ENCODE results near the gene OR10K2. TPM values are rescaled to one million over a fixed set of nuclear protein-coding genes. Genes with fewer than 3 reads are reported as not detected.
"Not testable (repeated sequence)": the region's sequence is repeated elsewhere in the genome, so short reads cannot be mapped to it uniquely, and the experiment has no call there.

The OR10K2 gene
- total RNA-seq, 2 donors from 2014 or later = not detected

GRCh38 chr1:158400871-158401270, 25.2 kb downstream of the OR10K2 start:
- ATAC-seq = no peak
- Mint-ChIP-seq H3K36me3 (no peaks in the 10 kb centered on the region), H3K9me3 (no peaks in the 10 kb centered on the region), H3K27me3 (peaks cover 26 to 58% of the 10 kb centered on the region in 2 donors), H3K4me3 (no peak overlapping the region), H3K27ac (no peak overlapping the region), H3K4me1 (ENCODE audit: low read depth in 2 of 2) (peaks cover 0 to 4% of the 10 kb centered on the region in 2 donors)
- no peak for DNase-seq (ENCODE audit: low spot score)

GRCh38 chr1:158398818-158399514, 27.1 kb downstream of the OR10K2 start, which contains the start of gene OR10T2:
TSS of gene OR10T2 (minus strand) at chr1:158399466. CDS start at chr1:158399466, 0 bp downstream.
- DNase-seq (ENCODE audit: low spot score) (no peak), ATAC-seq (peak in 1 of 2 donors; percentile 28)
- no peaks in the 10 kb centered on the region for H3K36me3 Mint-ChIP-seq
- no peaks in the 10 kb centered on the region for H3K9me3 Mint-ChIP-seq
- H3K4me3 Mint-ChIP-seq = no peak within 1 kb of the TSS
- H3K27ac Mint-ChIP-seq = no peak within 1 kb of the TSS
- H3K4me1 Mint-ChIP-seq (ENCODE audit: low read depth in 2 of 2) = peaks cover 0 to 4% of the 10 kb centered on the region in 2 donors
- peaks cover 20 to 47% of the 10 kb centered on the region in 2 donors for H3K27me3 Mint-ChIP-seq

GRCh38 chr1:158396646-158397045, 29.4 kb downstream of the OR10K2 start:
- ATAC-seq (no peak), DNase-seq (ENCODE audit: low spot score) (no peak)
- no peak overlapping the region for H3K27ac Mint-ChIP-seq
- no peaks in the 10 kb centered on the region for H3K9me3 Mint-ChIP-seq
- no peaks in the 10 kb centered on the region for H3K36me3 Mint-ChIP-seq
- H3K4me1 Mint-ChIP-seq (ENCODE audit: low read depth in 2 of 2) = peaks cover 0 to 4% of the 10 kb centered on the region in 2 donors
- no peak overlapping the region for H3K4me3 Mint-ChIP-seq
- peaks cover 18 to 33% of the 10 kb centered on the region in 2 donors for H3K27me3 Mint-ChIP-seq

- Mint-ChIP-seq H3K4me3 (no peak overlapping the region), H3K27me3 (peaks cover 11 to 24% of the 10 kb centered on the region in 2 donors), H3K4me1 (ENCODE audit: low read depth in 2 of 2) (no peaks in the 10 kb centered on the region), H3K36me3 (no peaks in the 10 kb centered on the region), H3K9me3 (no peaks in the 10 kb centered on the region), H3K27ac (no peak overlapping the region)
- DNase-seq (ENCODE audit: low spot score) (no peak), ATAC-seq (no peak)
Observed at GRCh38 chr1:158393476-158393875, 32.6 kb downstream of the OR10K2 start.

- Mint-ChIP-seq H3K4me3 (no peak overlapping the region), H3K9me3 (no peaks in the 10 kb centered on the region), H3K36me3 (peaks cover 5% of the 10 kb centered on the region)
Observed at GRCh38 chr1:158391099-158391498, 34.9 kb downstream of the OR10K2 start.

GRCh38 chr1:158390331-158390730, 35.7 kb downstream of the OR10K2 start:
- H3K27ac Mint-ChIP-seq = no peak overlapping the region
- no peaks in the 10 kb centered on the region for H3K9me3 Mint-ChIP-seq
- H3K4me3 Mint-ChIP-seq = no peak overlapping the region
- ATAC-seq = no peak
- no peaks in the 10 kb centered on the region for H3K4me1 Mint-ChIP-seq (ENCODE audit: low read depth in 2 of 2)
- H3K27me3 Mint-ChIP-seq = peaks cover 12 to 18% of the 10 kb centered on the region in 2 donors
- DNase-seq (ENCODE audit: low spot score) = no peak
- H3K36me3 Mint-ChIP-seq = peaks cover 5% of the 10 kb centered on the region

More at GRCh38 chr1:158391099-158391498, 34.9 kb downstream of the OR10K2 start:
- Mint-ChIP-seq H3K27ac (no peak overlapping the region), H3K27me3 (peaks cover 12 to 20% of the 10 kb centered on the region in 2 donors), H3K4me1 (ENCODE audit: low read depth in 2 of 2) (no peaks in the 10 kb centered on the region)
- no peak for DNase-seq (ENCODE audit: low spot score)
- no peak for ATAC-seq

- Mint-ChIP-seq H3K36me3 (peaks cover 21% of the 10 kb centered on the region), H3K27me3 (peaks cover 41 to 53% of the 10 kb centered on the region in 2 donors), H3K27ac (no peak overlapping the region), H3K9me3 (peaks cover 7% of the 10 kb centered on the region), H3K4me1 (ENCODE audit: low read depth in 2 of 2) (no peaks in the 10 kb centered on the region), H3K4me3 (no peak overlapping the region)
- ATAC-seq (no peak), DNase-seq (ENCODE audit: low spot score) (no peak)
Observed at GRCh38 chr1:158374860-158375259, 51.2 kb downstream of the OR10K2 start.

GRCh38 chr1:158374101-158374500, 51.9 kb downstream of the OR10K2 start:
- H3K4me3 Mint-ChIP-seq; ATAC-seq; DNase-seq (ENCODE audit: low spot score); H3K27ac Mint-ChIP-seq; H3K9me3 Mint-ChIP-seq; H3K4me1 Mint-ChIP-seq (ENCODE audit: low read depth in 2 of 2): not testable (repeated sequence)
- Mint-ChIP-seq H3K27me3 (peaks cover 47 to 54% of the 10 kb centered on the region in 2 donors), H3K36me3 (peaks cover 21% of the 10 kb centered on the region)

- Mint-ChIP-seq H3K27me3 (peaks cover 44 to 47% of the 10 kb centered on the region in 2 donors), H3K9me3 (peaks cover 7% of the 10 kb centered on the region), H3K4me1 (ENCODE audit: low read depth in 2 of 2) (peaks cover 9 to 10% of the 10 kb centered on the region in 2 donors), H3K36me3 (peaks cover 21% of the 10 kb centered on the region), H3K4me3 (no peak overlapping the region), H3K27ac (no peak overlapping the region)
- peak; percentile 67 to 70 for ATAC-seq
- no peak for DNase-seq (ENCODE audit: low spot score)
Observed at GRCh38 chr1:158371188-158371953, 54.7 kb downstream of the OR10K2 start.

Other genes starting within 250 kb of the OR10K2 start
- not detected for gene CD1D, start 245.3 kb downstream of the OR10K2 start, total RNA-seq
- gene CD1A, start 171.8 kb downstream of the OR10K2 start, total RNA-seq = not detected
- gene CD1C, start 136.3 kb downstream of the OR10K2 start, total RNA-seq = not detected
- not detected for gene CD1B, start 94.7 kb downstream of the OR10K2 start, total RNA-seq
- gene CD1E, start 72.3 kb downstream of the OR10K2 start, total RNA-seq = not detected
- not detected for gene OR10T2, start 26.8 kb downstream of the OR10K2 start, total RNA-seq
- not detected for gene OR10K1, start 35.6 kb upstream of the OR10K2 start, total RNA-seq
- gene OR10R2, start 46.0 kb upstream of the OR10K2 start, total RNA-seq = not detected
- gene OR6Y1, start 128.2 kb upstream of the OR10K2 start, total RNA-seq = not detected
- gene OR6P1, start 144.3 kb upstream of the OR10K2 start, total RNA-seq = not detected
- gene OR10X1, start 153.7 kb upstream of the OR10K2 start, total RNA-seq = not detected
- not detected for gene OR10Z1, start 179.0 kb upstream of the OR10K2 start, total RNA-seq

Measured in natural killer cell treated with Interleukin-12 subunit alpha and Interleukin-12 subunit beta and Interleukin-15 and Interleukin-18, amount 100 ng/mL, for 72 hours (primary cell).